Neural cell (in vitro differentiated cells): ENCODE results near the gene ATP11A.

Source experiments
- EP300 ChIP-seq: fragments of 450-650 bp; conservative IDR thresholded peaks from 2 replicates; pipeline ENCODE4 v1.6.1; 2014; ENCODE audit warnings: antibody characterized with exemption, mild to moderate bottlenecking, moderate library complexity; ENCODE audit not compliant: poor library complexity, severe bottlenecking
- POLR2AphosphoS5 ChIP-seq: IDR thresholded peaks from 2 replicates; pipeline ENCODE4 v1.6.1; 2012
- TF ChIP-seq, protein P1 (sequence below): IDR thresholded peaks from 2 replicates; pipeline ENCODE4 v1.6.1; 2012; ENCODE audit warnings: borderline replicate concordance

DNA sequence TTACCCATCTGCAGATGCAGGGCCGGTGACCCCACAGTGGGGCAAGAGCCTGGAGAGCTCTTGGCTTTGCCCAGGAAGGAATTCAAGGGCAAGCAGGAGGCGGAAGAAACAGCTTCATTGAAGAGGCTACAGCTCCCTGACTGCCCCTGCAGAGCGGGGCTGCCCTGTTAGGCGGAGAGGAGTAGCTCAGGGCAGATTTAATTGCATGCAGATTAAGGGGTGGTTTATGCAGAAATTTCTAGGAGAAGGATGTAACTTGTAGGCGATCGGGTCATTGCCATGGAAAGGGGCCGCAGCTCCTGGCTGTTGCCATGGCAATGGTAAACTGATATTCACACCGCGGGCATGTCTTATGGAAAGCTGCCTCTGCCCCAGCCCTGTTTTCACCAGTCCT is 94.1 kb downstream of the ATP11A start:
- TF ChIP-seq EP300 (no peak), POLR2AphosphoS5 (no peak)
- TF ChIP-seq, protein P1, sequence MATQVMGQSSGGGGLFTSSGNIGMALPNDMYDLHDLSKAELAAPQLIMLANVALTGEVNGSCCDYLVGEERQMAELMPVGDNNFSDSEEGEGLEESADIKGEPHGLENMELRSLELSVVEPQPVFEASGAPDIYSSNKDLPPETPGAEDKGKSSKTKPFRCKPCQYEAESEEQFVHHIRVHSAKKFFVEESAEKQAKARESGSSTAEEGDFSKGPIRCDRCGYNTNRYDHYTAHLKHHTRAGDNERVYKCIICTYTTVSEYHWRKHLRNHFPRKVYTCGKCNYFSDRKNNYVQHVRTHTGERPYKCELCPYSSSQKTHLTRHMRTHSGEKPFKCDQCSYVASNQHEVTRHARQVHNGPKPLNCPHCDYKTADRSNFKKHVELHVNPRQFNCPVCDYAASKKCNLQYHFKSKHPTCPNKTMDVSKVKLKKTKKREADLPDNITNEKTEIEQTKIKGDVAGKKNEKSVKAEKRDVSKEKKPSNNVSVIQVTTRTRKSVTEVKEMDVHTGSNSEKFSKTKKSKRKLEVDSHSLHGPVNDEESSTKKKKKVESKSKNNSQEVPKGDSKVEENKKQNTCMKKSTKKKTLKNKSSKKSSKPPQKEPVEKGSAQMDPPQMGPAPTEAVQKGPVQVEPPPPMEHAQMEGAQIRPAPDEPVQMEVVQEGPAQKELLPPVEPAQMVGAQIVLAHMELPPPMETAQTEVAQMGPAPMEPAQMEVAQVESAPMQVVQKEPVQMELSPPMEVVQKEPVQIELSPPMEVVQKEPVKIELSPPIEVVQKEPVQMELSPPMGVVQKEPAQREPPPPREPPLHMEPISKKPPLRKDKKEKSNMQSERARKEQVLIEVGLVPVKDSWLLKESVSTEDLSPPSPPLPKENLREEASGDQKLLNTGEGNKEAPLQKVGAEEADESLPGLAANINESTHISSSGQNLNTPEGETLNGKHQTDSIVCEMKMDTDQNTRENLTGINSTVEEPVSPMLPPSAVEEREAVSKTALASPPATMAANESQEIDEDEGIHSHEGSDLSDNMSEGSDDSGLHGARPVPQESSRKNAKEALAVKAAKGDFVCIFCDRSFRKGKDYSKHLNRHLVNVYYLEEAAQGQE = no peak
